Measurements from ENCODE around the gene KRTCAP3.
"Not testable (repeated sequence)": the region's sequence is repeated elsewhere in the genome, so short reads cannot be mapped to it uniquely, and the experiment has no call there.

Gene KRTCAP3

GRCh38 chr2:27416151-27416550, 26.0 kb upstream of the KRTCAP3 start:
- Histone ChIP-seq H3K4me1 (ENCODE audit: control insufficient read depth, insufficient read depth, low read length, poor library complexity, severe bottlenecking) (no peaks in the 10 kb centered on the region), H3K27me3 (replicated peaks; ENCODE audit: control insufficient read depth, insufficient read depth, low read length, poor library complexity, severe bottlenecking) (no peaks in the 10 kb centered on the region), H3K9me3 (ENCODE audit: control insufficient read depth, low read length) (no peaks in the 10 kb centered on the region), H3K36me3 (ENCODE audit: control insufficient read depth, insufficient read depth, low read length) (no peaks in the 10 kb centered on the region), H3K4me3 (ENCODE audit: insufficient read depth, low read depth, low read length, poor library complexity, severe bottlenecking) (no peak overlapping the region), H3K27ac (ENCODE audit: insufficient read depth, low read length, poor library complexity, severe bottlenecking) (no peak overlapping the region)
- DNase-seq, result no peak

GRCh38 chr2:27420996-27421395, 21.2 kb upstream of the KRTCAP3 start:
- Histone ChIP-seq H3K4me3 (ENCODE audit: insufficient read depth, low read depth, low read length, poor library complexity, severe bottlenecking) (no peak overlapping the region), H3K4me1 (ENCODE audit: control insufficient read depth, insufficient read depth, low read length, poor library complexity, severe bottlenecking) (no peaks in the 10 kb centered on the region)
- DNase-seq, result no peak

GRCh38 chr2:27421660-27422250, 20.4 kb upstream of the KRTCAP3 start:
- Histone ChIP-seq H3K4me1 (ENCODE audit: control insufficient read depth, insufficient read depth, low read length, poor library complexity, severe bottlenecking) (no peaks in the 10 kb centered on the region), H3K4me3 (ENCODE audit: insufficient read depth, low read depth, low read length, poor library complexity, severe bottlenecking) (no peak overlapping the region), H3K27ac (ENCODE audit: insufficient read depth, low read length, poor library complexity, severe bottlenecking) (no peak overlapping the region), H3K9me3 (ENCODE audit: control insufficient read depth, low read length) (no peaks in the 10 kb centered on the region), H3K27me3 (replicated peaks; ENCODE audit: control insufficient read depth, insufficient read depth, low read length, poor library complexity, severe bottlenecking) (no peaks in the 10 kb centered on the region), H3K36me3 (ENCODE audit: control insufficient read depth, insufficient read depth, low read length) (no peaks in the 10 kb centered on the region)
- no peak for DNase-seq

More at GRCh38 chr2:27420996-27421395, 21.2 kb upstream of the KRTCAP3 start:
- H3K36me3 ChIP-seq (ENCODE audit: control insufficient read depth, insufficient read depth, low read length), result no peaks in the 10 kb centered on the region
- H3K9me3 ChIP-seq (ENCODE audit: control insufficient read depth, low read length), result no peaks in the 10 kb centered on the region
- H3K27me3 ChIP-seq (replicated peaks; ENCODE audit: control insufficient read depth, insufficient read depth, low read length, poor library complexity, severe bottlenecking), result no peaks in the 10 kb centered on the region
- no peak overlapping the region for H3K27ac ChIP-seq (ENCODE audit: insufficient read depth, low read length, poor library complexity, severe bottlenecking)

GRCh38 chr2:27422958-27423357, 19.2 kb upstream of the KRTCAP3 start:
- Histone ChIP-seq H3K27ac (ENCODE audit: insufficient read depth, low read length, poor library complexity, severe bottlenecking) (no peak overlapping the region), H3K27me3 (replicated peaks; ENCODE audit: control insufficient read depth, insufficient read depth, low read length, poor library complexity, severe bottlenecking) (no peaks in the 10 kb centered on the region), H3K36me3 (ENCODE audit: control insufficient read depth, insufficient read depth, low read length) (no peaks in the 10 kb centered on the region), H3K9me3 (ENCODE audit: control insufficient read depth, low read length) (no peaks in the 10 kb centered on the region), H3K4me1 (ENCODE audit: control insufficient read depth, insufficient read depth, low read length, poor library complexity, severe bottlenecking) (no peaks in the 10 kb centered on the region), H3K4me3 (ENCODE audit: insufficient read depth, low read depth, low read length, poor library complexity, severe bottlenecking) (no peak overlapping the region)
- DNase-seq, result no peak

- not testable (repeated sequence) for H3K27me3 ChIP-seq (replicated peaks; ENCODE audit: control insufficient read depth, insufficient read depth, low read length, poor library complexity, severe bottlenecking); H3K36me3 ChIP-seq (ENCODE audit: control insufficient read depth, insufficient read depth, low read length); DNase-seq; H3K9me3 ChIP-seq (ENCODE audit: control insufficient read depth, low read length); H3K4me3 ChIP-seq (ENCODE audit: insufficient read depth, low read depth, low read length, poor library complexity, severe bottlenecking); H3K27ac ChIP-seq (ENCODE audit: insufficient read depth, low read length, poor library complexity, severe bottlenecking)
- peaks cover 10% of the 10 kb centered on the region for H3K4me1 ChIP-seq (ENCODE audit: control insufficient read depth, insufficient read depth, low read length, poor library complexity, severe bottlenecking)
Measured at GRCh38 chr2:27425039-27425438, 17.1 kb upstream of the KRTCAP3 start.

- H3K36me3 ChIP-seq (ENCODE audit: control insufficient read depth, insufficient read depth, low read length), result no peaks in the 10 kb centered on the region
- DNase-seq, result no peak
Measured at GRCh38 chr2:27427863-27428212, 14.3 kb upstream of the KRTCAP3 start.

GRCh38 chr2:27428213-27428977, 13.8 kb upstream of the KRTCAP3 start, which contains the start of gene NRBP1:
TSS of gene NRBP1 (plus strand) at chr2:27428631. CDS start at chr2:27433274, 4,643 bp downstream.
- no peaks in the 10 kb centered on the region for H3K9me3 ChIP-seq (ENCODE audit: control insufficient read depth, low read length)
- H3K36me3 ChIP-seq (ENCODE audit: control insufficient read depth, insufficient read depth, low read length), result peaks cover 4% of the 10 kb centered on the region
- peak within 1 kb of the TSS; percentile 89 for H3K4me3 ChIP-seq (ENCODE audit: insufficient read depth, low read depth, low read length, poor library complexity, severe bottlenecking)
- peak within 1 kb of the TSS; percentile 89 for H3K27ac ChIP-seq (ENCODE audit: insufficient read depth, low read length, poor library complexity, severe bottlenecking)
- H3K27me3 ChIP-seq (replicated peaks; ENCODE audit: control insufficient read depth, insufficient read depth, low read length, poor library complexity, severe bottlenecking), result no peaks in the 10 kb centered on the region
- peaks cover 25% of the 10 kb centered on the region for H3K4me1 ChIP-seq (ENCODE audit: control insufficient read depth, insufficient read depth, low read length, poor library complexity, severe bottlenecking)
- DNase-seq, result peak; percentile 77 to 84 (median 82)

More at GRCh38 chr2:27427863-27428212, 14.3 kb upstream of the KRTCAP3 start:
- Histone ChIP-seq H3K27me3 (replicated peaks; ENCODE audit: control insufficient read depth, insufficient read depth, low read length, poor library complexity, severe bottlenecking) (no peaks in the 10 kb centered on the region), H3K27ac (ENCODE audit: insufficient read depth, low read length, poor library complexity, severe bottlenecking) (peak overlapping the region; percentile 89), H3K4me1 (ENCODE audit: control insufficient read depth, insufficient read depth, low read length, poor library complexity, severe bottlenecking) (peaks cover 25% of the 10 kb centered on the region), H3K9me3 (ENCODE audit: control insufficient read depth, low read length) (no peaks in the 10 kb centered on the region), H3K4me3 (ENCODE audit: insufficient read depth, low read depth, low read length, poor library complexity, severe bottlenecking) (peak overlapping the region; percentile 89)

GRCh38 chr2:27428978-27429541, 13.1 kb upstream of the KRTCAP3 start:
- Histone ChIP-seq H3K36me3 (ENCODE audit: control insufficient read depth, insufficient read depth, low read length) (peaks cover 11% of the 10 kb centered on the region), H3K4me3 (ENCODE audit: insufficient read depth, low read depth, low read length, poor library complexity, severe bottlenecking) (peak overlapping the region; percentile 89)
- peak; percentile 62 to 68 (median 62) for DNase-seq

GRCh38 chr2:27431395-27431794, 10.8 kb upstream of the KRTCAP3 start:
- peaks cover 25% of the 10 kb centered on the region for H3K4me1 ChIP-seq (ENCODE audit: control insufficient read depth, insufficient read depth, low read length, poor library complexity, severe bottlenecking)
- H3K4me3 ChIP-seq (ENCODE audit: insufficient read depth, low read depth, low read length, poor library complexity, severe bottlenecking), result no peak overlapping the region
- no peaks in the 10 kb centered on the region for H3K27me3 ChIP-seq (replicated peaks; ENCODE audit: control insufficient read depth, insufficient read depth, low read length, poor library complexity, severe bottlenecking)
- no peaks in the 10 kb centered on the region for H3K9me3 ChIP-seq (ENCODE audit: control insufficient read depth, low read length)
- DNase-seq, result peak in 1 of 3 donors; percentile 24
- peaks cover 34% of the 10 kb centered on the region for H3K36me3 ChIP-seq (ENCODE audit: control insufficient read depth, insufficient read depth, low read length)
- no peak overlapping the region for H3K27ac ChIP-seq (ENCODE audit: insufficient read depth, low read length, poor library complexity, severe bottlenecking)

More at GRCh38 chr2:27428978-27429541, 13.1 kb upstream of the KRTCAP3 start:
- H3K27me3 ChIP-seq (replicated peaks; ENCODE audit: control insufficient read depth, insufficient read depth, low read length, poor library complexity, severe bottlenecking), result no peaks in the 10 kb centered on the region
- peaks cover 25% of the 10 kb centered on the region for H3K4me1 ChIP-seq (ENCODE audit: control insufficient read depth, insufficient read depth, low read length, poor library complexity, severe bottlenecking)
- H3K9me3 ChIP-seq (ENCODE audit: control insufficient read depth, low read length), result no peaks in the 10 kb centered on the region
- H3K27ac ChIP-seq (ENCODE audit: insufficient read depth, low read length, poor library complexity, severe bottlenecking), result peak overlapping the region; percentile 89

GRCh38 chr2:27435628-27436027, 6.6 kb upstream of the KRTCAP3 start:
- no peaks in the 10 kb centered on the region for H3K27me3 ChIP-seq (replicated peaks; ENCODE audit: control insufficient read depth, insufficient read depth, low read length, poor library complexity, severe bottlenecking)
- DNase-seq, result no peak
- peaks cover 9% of the 10 kb centered on the region for H3K4me1 ChIP-seq (ENCODE audit: control insufficient read depth, insufficient read depth, low read length, poor library complexity, severe bottlenecking)
- no peak overlapping the region for H3K27ac ChIP-seq (ENCODE audit: insufficient read depth, low read length, poor library complexity, severe bottlenecking)
- peaks cover 73% of the 10 kb centered on the region for H3K36me3 ChIP-seq (ENCODE audit: control insufficient read depth, insufficient read depth, low read length)
- H3K9me3 ChIP-seq (ENCODE audit: control insufficient read depth, low read length), result no peaks in the 10 kb centered on the region
- no peak overlapping the region for H3K4me3 ChIP-seq (ENCODE audit: insufficient read depth, low read depth, low read length, poor library complexity, severe bottlenecking)

Data from effector memory CD4-positive, alpha-beta T cell (primary cell).